ENCODE data around the gene ATP6V0C.

Gene ATP6V0C

DNA sequence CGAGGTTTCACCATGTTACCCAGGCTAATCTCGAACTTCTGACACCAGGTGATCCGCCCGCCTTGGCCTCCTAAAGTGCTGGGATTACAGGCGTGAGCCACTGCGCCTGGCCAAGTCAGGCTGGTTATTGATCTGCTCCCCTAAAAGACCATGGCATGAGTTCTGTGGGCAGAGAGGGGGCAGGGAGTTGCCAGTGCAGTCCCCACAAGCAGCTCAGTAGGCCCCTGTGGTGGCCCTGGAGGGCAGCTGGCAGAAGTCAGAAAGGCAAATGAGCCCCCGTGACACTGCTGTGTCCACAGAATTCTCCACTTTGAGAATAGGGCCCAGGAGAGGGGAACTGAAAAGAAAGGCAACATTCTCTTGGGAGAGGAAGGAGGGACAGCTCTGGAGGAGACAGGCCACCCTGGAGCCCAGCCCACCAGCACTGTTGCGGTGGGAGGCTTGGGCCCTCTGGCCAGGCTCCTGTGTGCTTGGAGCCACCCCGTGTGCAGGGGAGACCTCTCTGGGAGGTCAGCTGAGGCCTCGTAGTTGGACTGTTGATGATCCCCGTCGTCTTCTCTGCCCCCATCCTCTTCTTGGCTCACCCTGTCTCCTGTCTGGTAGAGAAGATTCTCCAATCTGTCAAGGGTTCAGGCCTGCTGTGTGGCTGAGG is 4.3 kb downstream of the ATP6V0C start:
- Histone ChIP-seq H3K36me3 (ENCODE audit: control insufficient read depth, low read length) (peaks cover 31% of the 10 kb centered on the region), H3K4me2 (ENCODE audit: low read length) (no peak overlapping the region), H3K27ac (ENCODE audit: low read depth, low read length) (no peak overlapping the region), H3K9me3 (ENCODE audit: control insufficient read depth, insufficient read depth, low read length) (no peaks in the 10 kb centered on the region), H3K27me3 (ENCODE audit: control insufficient read depth, low read length) (no peaks in the 10 kb centered on the region), H4K20me1 (ENCODE audit: control insufficient read depth, insufficient read depth, low read depth, low read length) (peaks cover 13% of the 10 kb centered on the region), H3F3A (ENCODE audit: control insufficient read depth, insufficient read depth) (peaks cover 8% of the 10 kb centered on the region), H3K4me3 (ENCODE audit: low read length) (no peak overlapping the region), H3K9me2 (replicated peaks; ENCODE audit: control insufficient read depth, low read length) (no peaks in the 10 kb centered on the region), H3K4me1 (ENCODE audit: control insufficient read depth, low read length) (peaks cover 57% of the 10 kb centered on the region), H3K79me2 (ENCODE audit: control insufficient read depth, low read length) (peaks cover 71% of the 10 kb centered on the region)
- TF ChIP-seq, protein P1, sequence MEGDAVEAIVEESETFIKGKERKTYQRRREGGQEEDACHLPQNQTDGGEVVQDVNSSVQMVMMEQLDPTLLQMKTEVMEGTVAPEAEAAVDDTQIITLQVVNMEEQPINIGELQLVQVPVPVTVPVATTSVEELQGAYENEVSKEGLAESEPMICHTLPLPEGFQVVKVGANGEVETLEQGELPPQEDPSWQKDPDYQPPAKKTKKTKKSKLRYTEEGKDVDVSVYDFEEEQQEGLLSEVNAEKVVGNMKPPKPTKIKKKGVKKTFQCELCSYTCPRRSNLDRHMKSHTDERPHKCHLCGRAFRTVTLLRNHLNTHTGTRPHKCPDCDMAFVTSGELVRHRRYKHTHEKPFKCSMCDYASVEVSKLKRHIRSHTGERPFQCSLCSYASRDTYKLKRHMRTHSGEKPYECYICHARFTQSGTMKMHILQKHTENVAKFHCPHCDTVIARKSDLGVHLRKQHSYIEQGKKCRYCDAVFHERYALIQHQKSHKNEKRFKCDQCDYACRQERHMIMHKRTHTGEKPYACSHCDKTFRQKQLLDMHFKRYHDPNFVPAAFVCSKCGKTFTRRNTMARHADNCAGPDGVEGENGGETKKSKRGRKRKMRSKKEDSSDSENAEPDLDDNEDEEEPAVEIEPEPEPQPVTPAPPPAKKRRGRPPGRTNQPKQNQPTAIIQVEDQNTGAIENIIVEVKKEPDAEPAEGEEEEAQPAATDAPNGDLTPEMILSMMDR (IDR thresholded peaks at IDR 0.05; ENCODE audit: low read depth, low read length, poor library complexity, severe bottlenecking), result no peak
- TF ChIP-seq EZH2phosphoT487 (IDR thresholded peaks at IDR 0.05; ENCODE audit: borderline replicate concordance, low read length), result no peak

DNA sequence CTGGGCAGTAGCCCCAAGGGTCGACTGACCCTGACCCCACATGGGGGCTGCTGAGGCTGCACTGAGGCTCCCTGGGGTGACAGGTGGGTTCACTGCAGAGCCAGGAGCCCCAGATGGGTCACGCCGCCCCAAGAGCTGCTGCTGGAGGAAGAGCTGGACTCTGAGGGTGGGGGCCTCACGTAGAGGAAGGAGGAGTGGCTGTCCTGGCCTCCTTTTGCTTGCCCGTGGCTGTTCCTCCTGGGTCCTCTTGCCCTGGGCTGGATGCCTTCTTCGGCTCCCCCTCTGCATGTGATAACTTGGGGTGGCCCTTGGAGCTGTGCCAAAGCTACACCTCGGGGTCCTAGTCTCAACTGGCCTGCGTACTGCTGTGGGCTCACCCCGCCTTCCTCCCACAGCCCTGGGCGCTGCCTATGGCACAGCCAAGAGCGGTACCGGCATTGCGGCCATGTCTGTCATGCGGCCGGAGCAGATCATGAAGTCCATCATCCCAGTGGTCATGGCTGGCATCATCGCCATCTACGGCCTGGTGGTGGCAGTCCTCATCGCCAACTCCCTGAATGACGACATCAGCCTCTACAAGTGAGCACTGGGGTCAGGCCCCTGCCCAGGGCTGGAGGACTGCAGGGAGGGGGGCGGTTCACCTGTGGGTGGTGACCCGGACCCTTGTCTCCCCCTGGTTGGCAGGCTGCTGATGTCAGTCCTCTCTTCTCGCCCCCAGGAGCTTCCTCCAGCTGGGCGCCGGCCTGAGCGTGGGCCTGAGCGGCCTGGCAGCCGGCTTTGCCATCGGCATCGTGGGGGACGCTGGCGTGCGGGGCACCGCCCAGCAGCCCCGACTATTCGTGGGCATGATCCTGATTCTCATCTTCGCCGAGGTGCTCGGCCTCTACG is 5.3 kb downstream of the ATP6V0C start:
- TF ChIP-seq, protein P1 (IDR thresholded peaks at IDR 0.05; ENCODE audit: low read depth, low read length, poor library complexity, severe bottlenecking), result no peak
- TF ChIP-seq EZH2phosphoT487 (IDR thresholded peaks at IDR 0.05; ENCODE audit: borderline replicate concordance, low read length), result no peak
- Histone ChIP-seq H3K4me1 (ENCODE audit: control insufficient read depth, low read length) (peaks cover 54% of the 10 kb centered on the region), H3K36me3 (ENCODE audit: control insufficient read depth, low read length) (peaks cover 38% of the 10 kb centered on the region), H3F3A (ENCODE audit: control insufficient read depth, insufficient read depth) (peaks cover 6% of the 10 kb centered on the region), H3K79me2 (ENCODE audit: control insufficient read depth, low read length) (peaks cover 67% of the 10 kb centered on the region), H3K9me2 (replicated peaks; ENCODE audit: control insufficient read depth, low read length) (no peaks in the 10 kb centered on the region), H3K4me2 (ENCODE audit: low read length) (peak overlapping the region; percentile 66), H4K20me1 (ENCODE audit: control insufficient read depth, insufficient read depth, low read depth, low read length) (peaks cover 13% of the 10 kb centered on the region), H3K27ac (ENCODE audit: low read depth, low read length) (0 out of 2 replicates have a peak overlapping the region, but pooled peaks have one; percentile 28), H3K9me3 (ENCODE audit: control insufficient read depth, insufficient read depth, low read length) (no peaks in the 10 kb centered on the region), H3K27me3 (ENCODE audit: control insufficient read depth, low read length) (no peaks in the 10 kb centered on the region), H3K4me3 (ENCODE audit: low read length) (peak overlapping the region; percentile 62; the same call in 1 of the 2 replicates)

DNA sequence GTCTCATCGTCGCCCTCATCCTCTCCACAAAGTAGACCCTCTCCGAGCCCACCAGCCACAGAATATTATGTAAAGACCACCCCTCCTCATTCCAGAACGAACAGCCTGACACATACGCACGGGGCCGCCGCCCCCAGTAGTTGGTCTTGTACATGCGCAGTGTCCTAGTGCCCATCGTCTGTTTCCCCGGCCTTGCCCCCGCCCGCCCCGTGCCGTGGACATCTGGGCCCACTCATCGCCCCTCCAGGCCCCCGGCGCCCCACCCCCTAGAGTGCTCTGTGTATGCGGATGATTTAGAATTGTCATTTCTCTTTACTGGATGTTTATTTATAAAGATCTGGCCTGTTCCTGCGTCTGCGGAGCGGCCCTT is 5.9 kb downstream of the ATP6V0C start:
- no peaks in the 10 kb centered on the region for H3K9me2 ChIP-seq (replicated peaks; ENCODE audit: control insufficient read depth, low read length)
- peak overlapping the region; percentile 28; the same call in 1 of the 2 replicates for H3K27ac ChIP-seq (ENCODE audit: low read depth, low read length)
- H3K4me1 ChIP-seq (ENCODE audit: control insufficient read depth, low read length), result peaks cover 53% of the 10 kb centered on the region
- peaks cover 61% of the 10 kb centered on the region for H3K79me2 ChIP-seq (ENCODE audit: control insufficient read depth, low read length)
- peaks cover 11% of the 10 kb centered on the region for H4K20me1 ChIP-seq (ENCODE audit: control insufficient read depth, insufficient read depth, low read depth, low read length)
- no peaks in the 10 kb centered on the region for H3K27me3 ChIP-seq (ENCODE audit: control insufficient read depth, low read length)
- H3K4me2 ChIP-seq (ENCODE audit: low read length), result peak overlapping the region; percentile 66
- H3K9me3 ChIP-seq (ENCODE audit: control insufficient read depth, insufficient read depth, low read length), result no peaks in the 10 kb centered on the region
- peak overlapping the region; percentile 62 for H3K4me3 ChIP-seq (ENCODE audit: low read length)
- TF ChIP-seq EZH2phosphoT487 (IDR thresholded peaks at IDR 0.05; ENCODE audit: borderline replicate concordance, low read length), result no peak
- TF ChIP-seq, protein P1 (IDR thresholded peaks at IDR 0.05; ENCODE audit: low read depth, low read length, poor library complexity, severe bottlenecking), result no peak
- peaks cover 42% of the 10 kb centered on the region for H3K36me3 ChIP-seq (ENCODE audit: control insufficient read depth, low read length)
- H3F3A ChIP-seq (ENCODE audit: control insufficient read depth, insufficient read depth), result peaks cover 6% of the 10 kb centered on the region

Data from DOHH2 (cell line).